Type B pancreatic cell (in vitro differentiated cells): ENCODE data around the gene TPRX1. TPM values are rescaled to one million over a fixed set of nuclear protein-coding genes. Genes with fewer than 3 reads are reported as not detected.
"Not testable (repeated sequence)": the region's sequence is repeated elsewhere in the genome, so short reads cannot be mapped to it uniquely, and the experiment has no call there.

Experiments
- DNase-seq: peaks from one replicate; pipeline ENCODE4 v3.0.0; 2021; ENCODE audit warnings: mixed read lengths; ENCODE audit not compliant: unreplicated experiment; ENCODE audit errors: extremely low spot score
- H3K27ac Mint-ChIP-seq: 2 replicates; pipeline ENCODE4 v1.8.0; 2021; ENCODE audit warnings: mild to moderate bottlenecking, mixed read lengths
- H3K27me3 Mint-ChIP-seq: 2 replicates; pipeline ENCODE4 v1.8.0; 2021; ENCODE audit warnings: mixed read lengths
- H3K36me3 Mint-ChIP-seq: 2 replicates; pipeline ENCODE4 v1.8.0; 2021; ENCODE audit warnings: mixed read lengths
- H3K4me1 Mint-ChIP-seq: one replicate; pipeline ENCODE4 v1.8.0; 2021; ENCODE audit warnings: mixed read lengths; ENCODE audit not compliant: unreplicated experiment
- H3K4me3 Mint-ChIP-seq: 2 replicates; pipeline ENCODE4 v1.8.0; 2021; ENCODE audit warnings: mild to moderate bottlenecking, mixed read lengths
- H3K9me3 Mint-ChIP-seq: 2 replicates; pipeline ENCODE4 v1.8.0; 2021; ENCODE audit warnings: mixed read lengths
- total RNA-seq: library from RNA; stranded (reverse); gene quantifications from 2 replicates; pipeline ENCODE4 v1.2.1, GENCODE V29; 2021; ENCODE audit warnings: low replicate concordance
- TF ChIP-seq, protein P1 (sequence below): fragments of 200-600 bp; sonication (generic); conservative IDR thresholded peaks from 2 replicates; pipeline ENCODE4 v1.5.0; 2021; ENCODE audit warnings: antibody characterized with exemption, mild to moderate bottlenecking

TPRX1 gene
- total RNA-seq, 1 donor from 2014 or later, result not detected

DNA sequence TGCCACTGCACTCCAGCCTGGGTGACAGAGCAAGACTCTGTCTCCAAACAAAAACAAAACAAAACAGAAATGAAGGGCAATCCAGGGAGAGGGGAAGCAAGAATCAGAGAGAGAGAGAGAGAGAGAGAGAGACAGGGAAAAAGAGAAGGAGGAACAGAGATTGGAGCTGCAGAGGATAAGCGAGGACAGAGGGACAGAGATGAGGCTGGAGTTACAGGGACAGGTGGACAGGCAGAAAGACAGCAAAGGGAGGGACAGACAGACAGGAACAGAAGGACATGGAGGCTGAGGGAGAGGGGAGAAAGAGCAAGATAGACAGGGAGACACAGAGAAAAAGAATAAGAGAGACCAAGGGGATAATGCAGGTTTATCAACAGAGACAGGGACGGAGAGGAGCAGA is 16.1 kb upstream of the TPRX1 start:
- no peak for DNase-seq
- no peaks in the 10 kb centered on the region for H3K36me3 Mint-ChIP-seq
- H3K9me3 Mint-ChIP-seq, result no peaks in the 10 kb centered on the region
- H3K4me3 Mint-ChIP-seq, result no peak overlapping the region
- peaks cover 22% of the 10 kb centered on the region for H3K4me1 Mint-ChIP-seq
- H3K27ac Mint-ChIP-seq, result peak overlapping the region; percentile 24
- TF ChIP-seq, protein P1, sequence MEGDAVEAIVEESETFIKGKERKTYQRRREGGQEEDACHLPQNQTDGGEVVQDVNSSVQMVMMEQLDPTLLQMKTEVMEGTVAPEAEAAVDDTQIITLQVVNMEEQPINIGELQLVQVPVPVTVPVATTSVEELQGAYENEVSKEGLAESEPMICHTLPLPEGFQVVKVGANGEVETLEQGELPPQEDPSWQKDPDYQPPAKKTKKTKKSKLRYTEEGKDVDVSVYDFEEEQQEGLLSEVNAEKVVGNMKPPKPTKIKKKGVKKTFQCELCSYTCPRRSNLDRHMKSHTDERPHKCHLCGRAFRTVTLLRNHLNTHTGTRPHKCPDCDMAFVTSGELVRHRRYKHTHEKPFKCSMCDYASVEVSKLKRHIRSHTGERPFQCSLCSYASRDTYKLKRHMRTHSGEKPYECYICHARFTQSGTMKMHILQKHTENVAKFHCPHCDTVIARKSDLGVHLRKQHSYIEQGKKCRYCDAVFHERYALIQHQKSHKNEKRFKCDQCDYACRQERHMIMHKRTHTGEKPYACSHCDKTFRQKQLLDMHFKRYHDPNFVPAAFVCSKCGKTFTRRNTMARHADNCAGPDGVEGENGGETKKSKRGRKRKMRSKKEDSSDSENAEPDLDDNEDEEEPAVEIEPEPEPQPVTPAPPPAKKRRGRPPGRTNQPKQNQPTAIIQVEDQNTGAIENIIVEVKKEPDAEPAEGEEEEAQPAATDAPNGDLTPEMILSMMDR, result no peak
- peaks cover 35% of the 10 kb centered on the region for H3K27me3 Mint-ChIP-seq

DNA sequence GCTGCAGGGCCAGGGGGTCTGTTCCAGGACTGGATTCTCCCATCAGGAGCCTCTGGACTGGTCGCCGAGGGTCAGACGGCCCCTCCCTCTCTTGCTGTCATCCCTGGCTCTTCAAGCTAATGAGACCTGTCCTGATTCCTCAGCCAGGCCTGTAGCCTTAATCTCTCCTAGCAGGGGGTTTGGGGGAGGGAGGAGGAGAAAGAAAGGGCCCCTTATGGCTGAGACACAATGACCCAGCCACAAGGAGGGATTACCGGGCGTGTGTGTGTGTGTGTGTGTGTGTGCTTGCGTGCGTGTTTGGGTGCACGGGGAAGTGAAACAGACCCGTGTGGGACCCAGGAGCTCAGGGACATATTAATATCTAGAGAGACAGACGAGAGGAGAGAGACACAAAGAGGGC is 15.5 kb upstream of the TPRX1 start:
- H3K4me1 Mint-ChIP-seq, result peaks cover 22% of the 10 kb centered on the region
- H3K4me3 Mint-ChIP-seq, result no peak overlapping the region
- H3K27me3 Mint-ChIP-seq, result peaks cover 35% of the 10 kb centered on the region
- TF ChIP-seq, protein P1, result no peak
- DNase-seq, result no peak
- peak overlapping the region; percentile 24 for H3K27ac Mint-ChIP-seq
- no peaks in the 10 kb centered on the region for H3K9me3 Mint-ChIP-seq
- no peaks in the 10 kb centered on the region for H3K36me3 Mint-ChIP-seq

DNA sequence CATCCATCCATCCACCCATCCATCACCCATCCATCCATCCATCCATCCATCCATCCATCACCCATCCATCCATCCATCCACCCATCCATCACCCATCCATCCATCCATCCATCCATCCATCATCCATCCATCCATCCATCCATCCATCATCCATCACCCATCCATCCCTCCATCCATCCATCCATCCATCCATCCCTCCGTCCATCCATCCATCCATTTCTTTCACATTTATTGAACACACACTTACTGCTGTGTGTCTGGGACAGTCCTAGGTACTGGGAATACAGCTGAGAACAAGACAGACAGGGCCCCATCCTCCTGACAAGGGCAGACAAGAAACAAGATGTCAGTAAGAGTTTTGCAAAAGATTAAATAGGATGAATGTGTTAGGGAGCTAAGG is 13.9 kb upstream of the TPRX1 start:
- H3K27me3 Mint-ChIP-seq, result peaks cover 35% of the 10 kb centered on the region
- not testable (repeated sequence) for H3K4me3 Mint-ChIP-seq, H3K36me3 Mint-ChIP-seq, H3K9me3 Mint-ChIP-seq, DNase-seq, H3K27ac Mint-ChIP-seq
- H3K4me1 Mint-ChIP-seq, result peaks cover 22% of the 10 kb centered on the region

DNA sequence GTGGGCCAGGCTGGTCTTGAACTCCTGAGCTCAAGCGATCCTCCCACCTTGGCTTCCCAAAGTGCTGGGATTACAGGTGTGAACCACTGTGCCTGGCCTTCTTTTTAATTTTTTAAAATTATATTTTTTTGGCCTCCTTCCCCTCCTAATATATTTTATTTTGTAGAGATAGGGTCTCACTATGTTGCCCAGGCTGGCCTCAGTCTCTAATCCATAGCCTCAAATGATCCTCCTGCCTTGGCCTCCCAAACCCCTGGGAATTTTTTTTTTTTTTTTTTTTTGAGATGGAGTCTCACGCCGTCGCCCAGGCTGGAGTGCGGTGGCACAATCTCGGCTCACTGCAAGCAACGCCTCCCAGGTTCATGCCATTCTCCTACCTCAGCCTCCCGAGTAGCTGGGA is 11.9 kb upstream of the TPRX1 start:
- Mint-ChIP-seq H3K4me1 (peaks cover 11% of the 10 kb centered on the region), H3K27me3 (peaks cover 25% of the 10 kb centered on the region)
- not testable (repeated sequence) for H3K9me3 Mint-ChIP-seq, H3K4me3 Mint-ChIP-seq, H3K36me3 Mint-ChIP-seq, H3K27ac Mint-ChIP-seq, DNase-seq

DNA sequence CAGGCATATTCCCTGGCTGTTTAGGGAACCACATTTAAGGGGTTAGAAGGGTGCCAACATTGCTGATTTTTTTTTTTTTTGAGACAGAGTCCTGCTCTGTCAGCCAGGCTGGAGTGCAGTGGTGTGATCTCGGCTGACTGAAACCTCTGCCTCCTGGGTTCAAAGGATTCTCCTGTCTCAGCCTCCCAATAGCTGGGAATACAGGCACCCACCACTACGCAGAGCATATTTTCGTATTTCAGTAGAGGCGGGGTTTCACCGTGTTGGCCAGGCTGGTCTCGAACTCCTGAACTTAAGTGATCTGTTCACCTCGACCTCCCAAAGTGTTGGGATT is 9.6 kb upstream of the TPRX1 start:
- DNase-seq, result no peak
- no peak overlapping the region for H3K27ac Mint-ChIP-seq
- no peaks in the 10 kb centered on the region for H3K36me3 Mint-ChIP-seq
- H3K9me3 Mint-ChIP-seq, result no peaks in the 10 kb centered on the region
- peaks cover 5% of the 10 kb centered on the region for H3K27me3 Mint-ChIP-seq
- TF ChIP-seq, protein P1, result peak; percentile 15
- H3K4me3 Mint-ChIP-seq, result no peak overlapping the region
- no peaks in the 10 kb centered on the region for H3K4me1 Mint-ChIP-seq

DNA sequence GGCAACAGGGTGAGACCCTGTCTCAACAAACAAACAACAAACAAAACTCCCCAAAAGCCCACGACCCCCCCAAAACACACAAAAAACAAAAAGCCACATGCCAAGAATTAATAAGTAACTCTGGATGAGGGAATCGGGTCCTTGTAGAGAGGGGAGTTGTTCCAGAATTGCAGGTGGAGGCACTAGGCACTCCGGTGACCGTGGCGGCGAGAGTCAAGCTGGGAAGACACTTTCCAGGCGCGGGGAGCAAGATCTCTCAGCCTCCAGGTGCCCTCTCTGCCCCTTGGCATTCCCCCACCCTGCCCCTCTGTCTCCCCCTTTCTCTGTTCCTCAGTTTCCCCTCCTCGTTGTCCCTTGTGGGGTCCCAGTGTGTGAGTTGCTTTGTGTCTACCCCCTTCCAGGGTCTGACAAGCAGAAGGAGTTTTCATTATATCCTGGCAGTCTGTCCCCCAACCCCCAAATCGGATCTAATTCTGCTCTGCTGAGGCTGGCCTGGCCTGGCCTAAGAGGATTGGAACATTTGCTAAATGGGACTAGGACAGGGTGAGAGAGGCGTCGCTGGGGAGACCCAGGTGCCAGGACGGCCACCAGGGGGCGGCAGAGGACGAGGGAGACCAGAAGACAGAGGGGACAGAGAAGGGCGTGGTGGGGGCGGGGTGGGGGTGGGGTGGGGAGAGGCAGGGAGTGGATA is 9.1 kb upstream of the TPRX1 start:
- peak; percentile 88 for DNase-seq
- no peaks in the 10 kb centered on the region for H3K27me3 Mint-ChIP-seq
- TF ChIP-seq, protein P1, result peak; percentile 77
- H3K4me1 Mint-ChIP-seq, result no peaks in the 10 kb centered on the region
- no peak overlapping the region for H3K4me3 Mint-ChIP-seq
- no peaks in the 10 kb centered on the region for H3K36me3 Mint-ChIP-seq
- no peaks in the 10 kb centered on the region for H3K9me3 Mint-ChIP-seq
- no peak overlapping the region for H3K27ac Mint-ChIP-seq

DNA sequence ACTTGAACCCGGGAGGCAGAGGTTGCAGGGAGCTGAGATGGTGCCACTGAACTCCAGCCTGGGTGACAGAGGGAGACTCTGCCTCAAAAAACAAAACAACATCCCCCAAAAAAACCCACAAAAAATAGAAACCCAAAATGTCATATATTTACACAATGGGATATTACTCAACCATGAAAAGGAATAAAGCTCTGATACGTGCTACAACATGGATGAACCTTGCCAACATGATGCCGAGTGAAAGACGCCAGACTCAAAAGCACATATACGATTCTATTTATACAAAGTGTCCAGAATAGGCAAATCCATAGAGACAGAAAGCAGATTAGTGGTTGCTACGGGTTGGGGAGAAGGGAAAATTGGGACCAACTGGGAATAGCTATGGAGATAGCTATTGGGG is 2.1 kb upstream of the TPRX1 start:
- DNase-seq, result no peak
- no peaks in the 10 kb centered on the region for H3K36me3 Mint-ChIP-seq
- no peak overlapping the region for H3K4me3 Mint-ChIP-seq

More for the DNA sequence above, 2.1 kb upstream of the TPRX1 start:
- Mint-ChIP-seq H3K4me1 (no peaks in the 10 kb centered on the region), H3K27me3 (no peaks in the 10 kb centered on the region), H3K9me3 (no peaks in the 10 kb centered on the region), H3K27ac (no peak overlapping the region)
- TF ChIP-seq, protein P1, result no peak
